ENCODE data around the gene LPCAT1. TPM values are rescaled to one million over a fixed set of nuclear protein-coding genes. Genes with fewer than 3 reads are reported as not detected.
A peak's percentile ranks its signal among the peaks of the same experiment; 100 is the strongest.

Gene LPCAT1
- total and polyA plus RNA-seq, 10 of the 15 experiments (the other 5 are each of a cell fraction or from before 2014, with no cell fraction given): 2.3 to 109 (median 72.7) TPM

- 20% methylated on average over 26 of the region's 26 CpGs for WGBS (ENCODE audit: insufficient coverage, insufficient replicate concordance, low lambda C conversion rate, missing lambda C conversion rate)
Observed at GRCh38 chr5:1481266-1481958, 42.3 kb downstream of the LPCAT1 start.

DNA sequence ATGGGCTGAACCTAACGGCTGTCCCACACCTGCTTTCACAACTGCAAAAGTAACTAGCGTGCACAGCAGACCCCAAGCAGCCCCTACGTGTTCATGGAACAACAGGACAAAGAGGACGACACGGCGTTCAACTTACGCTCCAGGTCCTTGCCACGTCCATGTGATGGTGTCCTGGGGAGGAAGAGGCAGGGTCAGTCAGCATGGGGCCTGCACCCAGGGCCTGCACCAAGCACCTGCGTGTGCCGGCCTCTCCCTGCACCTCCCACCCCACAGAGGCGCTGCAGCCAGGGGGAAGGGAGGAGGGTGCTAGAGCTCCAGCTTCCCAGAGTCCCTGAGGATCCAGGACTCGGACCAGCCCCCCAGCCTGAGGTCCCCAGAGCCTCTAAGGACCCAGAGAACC lies 43.0 kb downstream of the LPCAT1 start:
- peak overlapping the region; percentile 35; the same call in 1 of the 2 replicates for H3K4me2 ChIP-seq (ENCODE audit: control insufficient read depth, insufficient read depth)
- no peak overlapping the region for H3K4me3 ChIP-seq
- in situ Hi-C loops (cut with MboI): no loop called here
- ATAC-seq (no peak), DNase-seq (ENCODE audit: low read depth, low spot score) (no peak), FAIRE-seq (no peak)
- peaks cover 20 to 42% of the 10 kb centered on the region in 2 experiments for H3K36me3 ChIP-seq (ENCODE audit: control insufficient read depth in 2 of 2, insufficient read depth in 2 of 2, low read length in 1 of 2)
- ChIA-PET RAD21 (ENCODE audit: unreplicated experiment) (interaction anchor here (0.8 to 3.0 kb wide), 11 partner anchors 9 to 113 kb away, joined by 3 to 18 read pairs (median 4); no protein-coding TSS in a partner anchor), SMC1A (ENCODE audit: uncharacterized antibody, unreplicated experiment) (interaction anchor here (0.6 to 3.2 kb wide), 13 partner anchors 9 to 164 kb away, joined by 3 to 20 read pairs (median 5); no protein-coding TSS in a partner anchor), CTCF (interaction anchor here (0.6 to 5.4 kb wide), 24 partner anchors 10 to 164 kb away, joined by 3 to 43 read pairs (median 5); partner anchors contain the start of gene LPCAT1), POLR2A (interaction anchor here (1.0 to 1.8 kb wide), 5 partner anchors 9 to 55 kb away, joined by 3 to 11 read pairs (median 4); no protein-coding TSS in a partner anchor)
- H3K27me3 ChIP-seq (replicated peaks in 1 of 2; ENCODE audit: control insufficient read depth in 2 of 2, insufficient read depth in 2 of 2, low read length in 1 of 2): no peaks in the 10 kb centered on the region
- H3K79me2 ChIP-seq (ENCODE audit: control insufficient read depth, insufficient read depth, low read length): peaks cover 20% of the 10 kb centered on the region
- WGBS (ENCODE audit: insufficient coverage, insufficient replicate concordance, low lambda C conversion rate, missing lambda C conversion rate): 66% methylated on average over 12 of the region's 12 CpGs
- H4K20me1 ChIP-seq (ENCODE audit: control insufficient read depth, insufficient read depth): no peaks in the 10 kb centered on the region
- H3K4me1 ChIP-seq (ENCODE audit: control insufficient read depth, insufficient read depth, low read length): peaks cover 36% of the 10 kb centered on the region
- H3K27ac ChIP-seq (ENCODE audit: control insufficient read depth, insufficient read depth): peak overlapping the region; percentile 44
- BruUV-seq (replicated peaks): TSS peak; percentile 76
- intact Hi-C loops (cut with micrococcal nuclease; ENCODE audit: unreplicated experiment): no loop called here
- H3K9me3 ChIP-seq (replicated peaks; ENCODE audit: control insufficient read depth, insufficient read depth, low read length): no peaks in the 10 kb centered on the region
- H3K9ac ChIP-seq (ENCODE audit: control insufficient read depth, insufficient read depth, low read length): peak overlapping the region; percentile 4; the same call in 1 of the 2 replicates
- no peak overlapping the region for H2AFZ ChIP-seq (ENCODE audit: control insufficient read depth, low read depth, low read length)
- TF ChIP-seq, protein P1, sequence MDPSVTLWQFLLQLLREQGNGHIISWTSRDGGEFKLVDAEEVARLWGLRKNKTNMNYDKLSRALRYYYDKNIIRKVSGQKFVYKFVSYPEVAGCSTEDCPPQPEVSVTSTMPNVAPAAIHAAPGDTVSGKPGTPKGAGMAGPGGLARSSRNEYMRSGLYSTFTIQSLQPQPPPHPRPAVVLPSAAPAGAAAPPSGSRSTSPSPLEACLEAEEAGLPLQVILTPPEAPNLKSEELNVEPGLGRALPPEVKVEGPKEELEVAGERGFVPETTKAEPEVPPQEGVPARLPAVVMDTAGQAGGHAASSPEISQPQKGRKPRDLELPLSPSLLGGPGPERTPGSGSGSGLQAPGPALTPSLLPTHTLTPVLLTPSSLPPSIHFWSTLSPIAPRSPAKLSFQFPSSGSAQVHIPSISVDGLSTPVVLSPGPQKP (IDR thresholded peaks at IDR 0.05; ENCODE audit: low read depth, low read length): no peak
- no peak for TF ChIP-seq TCF12 (IDR thresholded peaks at IDR 0.05; ENCODE audit: low read depth, low read length)
- TF ChIP-seq SUPT20H (IDR thresholded peaks at IDR 0.05; ENCODE audit: borderline replicate concordance, control insufficient read depth, low read depth, low read length): no peak
- no peak for TF ChIP-seq GABPA (IDR thresholded peaks at IDR 0.05; ENCODE audit: low read depth)
- TF ChIP-seq ZNF687 (IDR thresholded peaks at IDR 0.05): no peak
- TF ChIP-seq POLR2AphosphoS5 (IDR thresholded peaks at IDR 0.05; ENCODE audit: low read length): no peak
- TF ChIP-seq RUNX3 (IDR thresholded peaks at IDR 0.05; ENCODE audit: low read length): no peak
- no peak; the same call in none of the 2 replicates for TF ChIP-seq POLR2A (IDR thresholded peaks at IDR 0.05; ENCODE audit: low read depth, low read length)

More at GRCh38 chr5:1481266-1481958, 42.3 kb downstream of the LPCAT1 start:
- ChIA-PET RAD21 (ENCODE audit: unreplicated experiment) (interaction anchor here (1.7 to 3.0 kb wide), 2 partner anchors 8 to 22 kb away, joined by 14 to 18 read pairs; no protein-coding TSS in a partner anchor), CTCF (interaction anchor here (1.1 to 5.4 kb wide), 6 partner anchors 10 to 164 kb away, joined by 3 to 43 read pairs (median 8); no protein-coding TSS in a partner anchor), POLR2A (interaction anchor here (1.3 to 10.2 kb wide), 2 partner anchors 16 to 41 kb away, joined by 3 to 108 read pairs; no protein-coding TSS in a partner anchor), SMC1A (ENCODE audit: uncharacterized antibody, unreplicated experiment) (interaction anchor here (1.9 to 3.2 kb wide), 3 partner anchors 8 to 16 kb away, joined by 7 to 18 read pairs (median 16); no protein-coding TSS in a partner anchor)
- BruUV-seq (replicated peaks): no TSS peak
- Histone ChIP-seq H3K36me3 (ENCODE audit: control insufficient read depth in 2 of 2, insufficient read depth in 2 of 2, low read length in 1 of 2) (peaks cover 21 to 41% of the 10 kb centered on the region in 2 experiments), H3K4me3 (no peak overlapping the region), H3K27me3 (replicated peaks in 1 of 2; ENCODE audit: control insufficient read depth in 2 of 2, insufficient read depth in 2 of 2, low read length in 1 of 2) (no peaks in the 10 kb centered on the region), H3K79me2 (ENCODE audit: control insufficient read depth, insufficient read depth, low read length) (peaks cover 26% of the 10 kb centered on the region), H3K4me1 (ENCODE audit: control insufficient read depth, insufficient read depth, low read length) (peaks cover 42% of the 10 kb centered on the region), H3K27ac (ENCODE audit: control insufficient read depth, insufficient read depth) (peak overlapping the region; percentile 44), H4K20me1 (ENCODE audit: control insufficient read depth, insufficient read depth) (no peaks in the 10 kb centered on the region), H3K4me2 (ENCODE audit: control insufficient read depth, insufficient read depth) (no peak overlapping the region), H3K9ac (ENCODE audit: control insufficient read depth, insufficient read depth, low read length) (no peak overlapping the region; the same call in 1 of the 2 replicates), H3K9me3 (replicated peaks; ENCODE audit: control insufficient read depth, insufficient read depth, low read length) (no peaks in the 10 kb centered on the region), H2AFZ (ENCODE audit: control insufficient read depth, low read depth, low read length) (no peak overlapping the region)
- ATAC-seq (no peak), DNase-seq (ENCODE audit: low read depth, low spot score) (no peak), FAIRE-seq (no peak)
- in situ Hi-C loops (cut with MboI): no loop called here
- intact Hi-C loops (cut with micrococcal nuclease; ENCODE audit: unreplicated experiment): no loop called here
- TF ChIP-seq POLR2A (IDR thresholded peaks at IDR 0.05; ENCODE audit: low read depth, low read length) (peak; percentile 21; the same call in 1 of the 2 replicates), POU2F2 (IDR thresholded peaks at IDR 0.05; ENCODE audit: borderline replicate concordance, low read depth, low read length) (no peak), EED (IDR thresholded peaks at IDR 0.05; ENCODE audit: low read depth) (no peak), NR2F1 (conservative IDR thresholded peaks at IDR 0.05) (no peak), YY1 (IDR thresholded peaks at IDR 0.05; ENCODE audit: low read depth, low read length) (no peak)
